ENCODE data around the gene HELB. TPM values are rescaled to one million over a fixed set of nuclear protein-coding genes. Genes with fewer than 3 reads are reported as not detected.

Gene HELB
- total RNA-seq, 1 donor from 2014 or later: 2.1 TPM

- no peak for ATAC-seq
Measured at GRCh38 chr12:66304296-66304900, 2.1 kb downstream of the HELB start.

DNA sequence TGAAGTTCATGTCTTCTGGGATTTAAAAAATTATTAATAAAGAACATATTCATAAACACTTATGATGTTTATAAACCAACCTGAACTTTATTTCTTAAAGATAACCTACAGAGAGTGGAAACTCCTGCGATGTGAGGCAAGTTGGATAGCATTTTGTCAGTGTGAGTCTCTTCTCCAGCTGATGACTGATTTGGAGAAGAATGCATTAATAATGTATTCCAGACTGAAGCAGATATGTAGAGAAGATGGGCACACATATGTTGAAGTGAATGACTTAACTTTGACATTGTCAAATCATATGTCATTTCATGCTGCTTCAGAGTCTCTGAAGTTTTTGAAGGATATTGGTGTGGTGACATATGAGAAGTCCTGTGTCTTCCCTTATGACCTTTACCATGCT is 7.3 kb downstream of the HELB start:
- ATAC-seq: no peak

DNA sequence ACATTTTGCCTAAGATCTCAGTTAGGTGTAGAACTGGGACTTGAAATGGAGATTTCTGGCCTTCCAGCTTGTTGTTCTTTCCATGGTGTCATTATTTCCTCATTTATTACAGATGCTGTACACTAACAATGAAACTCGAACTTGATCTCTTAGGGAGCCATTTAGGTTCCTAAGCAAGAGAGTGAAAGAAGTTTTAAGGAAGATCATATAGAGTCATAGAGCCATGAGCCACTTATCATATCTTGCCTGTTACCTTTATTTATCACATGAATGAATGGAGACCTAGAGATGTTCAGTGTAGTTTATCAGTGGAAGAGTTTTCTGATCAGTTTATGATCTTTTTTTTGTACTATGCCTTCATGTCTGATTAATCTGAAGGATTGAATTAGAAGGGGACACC is 9.9 kb downstream of the HELB start:
- no peak for ATAC-seq

GRCh38 chr12:66314278-66314677 is 12.0 kb downstream of the HELB start:
- no peak for ATAC-seq

GRCh38 chr12:66319266-66319954 is 17.1 kb downstream of the HELB start:
- no peak for ATAC-seq

GRCh38 chr12:66320996-66321395 is 18.7 kb downstream of the HELB start:
- ATAC-seq: no peak

- no peak for ATAC-seq
Measured at GRCh38 chr12:66321435-66321834, 19.1 kb downstream of the HELB start.

DNA sequence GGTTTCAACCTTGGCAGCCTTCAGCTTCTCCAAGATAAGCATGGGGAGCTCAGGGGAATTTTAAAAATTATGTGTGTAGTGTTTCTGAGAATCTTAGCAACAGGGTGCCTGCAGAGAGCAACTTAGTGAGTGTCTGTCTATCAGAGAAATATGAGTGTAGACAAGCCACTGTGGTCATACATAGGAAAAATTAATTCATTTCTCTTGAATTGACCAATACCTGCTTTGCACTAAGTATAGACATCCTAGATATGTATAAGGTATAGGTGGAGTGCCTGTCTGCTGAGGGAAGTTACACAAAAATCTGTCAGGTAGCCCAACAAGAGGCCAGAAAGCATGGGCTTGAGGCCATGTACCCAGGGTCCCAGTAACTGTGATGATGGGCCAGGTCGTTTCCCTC is 20.7 kb downstream of the HELB start:
- no peak for ATAC-seq

GRCh38 chr12:66329941-66330340 is 27.6 kb downstream of the HELB start:
- peak; percentile 28 for ATAC-seq

- ATAC-seq: no peak
Measured at GRCh38 chr12:66331016-66331415, 28.7 kb downstream of the HELB start.

DNA sequence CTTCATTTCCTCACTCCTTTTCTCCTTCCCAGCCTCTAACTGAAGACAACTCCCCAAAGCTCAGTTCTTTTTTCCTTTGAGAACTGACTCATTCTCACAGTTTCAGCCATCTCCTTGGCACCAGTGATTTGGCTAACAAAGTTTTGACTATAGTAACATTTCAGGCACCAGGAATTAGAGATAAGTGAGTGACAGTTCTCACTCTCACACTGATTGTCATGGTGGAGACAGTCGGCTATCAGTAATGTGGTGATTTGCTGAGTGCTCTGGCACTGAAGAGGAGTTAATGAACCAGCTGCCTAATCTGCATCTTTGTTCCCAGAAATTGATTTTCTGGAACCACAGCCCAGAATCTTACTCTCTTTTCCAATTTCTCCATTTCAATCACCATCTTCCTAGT is 29.5 kb downstream of the HELB start:
- no peak for ATAC-seq

DNA sequence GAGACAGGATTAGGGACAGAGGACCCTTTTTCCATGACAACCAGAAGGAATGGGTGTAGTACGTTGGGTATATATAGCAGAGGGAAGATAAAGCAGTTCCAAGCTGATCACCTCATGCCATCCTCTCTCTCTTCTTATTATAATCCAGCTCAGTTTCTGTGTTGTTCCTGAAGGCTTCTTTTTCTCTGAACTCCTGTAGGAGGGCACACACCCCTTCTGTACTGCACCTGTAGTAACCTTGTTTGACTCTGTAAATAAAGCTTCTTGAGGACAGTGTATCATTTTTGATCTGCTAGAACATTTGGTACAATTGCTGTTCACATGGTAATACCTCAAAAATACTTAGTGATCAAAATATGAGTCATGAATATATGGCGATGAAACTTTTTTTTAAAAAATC is 33.5 kb downstream of the HELB start:
- no peak for ATAC-seq

GRCh38 chr12:66337381-66338010 is 35.2 kb downstream of the HELB start:
- no peak for ATAC-seq

- ATAC-seq: no peak
Measured at GRCh38 chr12:66340131-66340530, 37.8 kb downstream of the HELB start.

GRCh38 chr12:66341126-66341525 is 38.8 kb downstream of the HELB start:
- no peak for ATAC-seq

DNA sequence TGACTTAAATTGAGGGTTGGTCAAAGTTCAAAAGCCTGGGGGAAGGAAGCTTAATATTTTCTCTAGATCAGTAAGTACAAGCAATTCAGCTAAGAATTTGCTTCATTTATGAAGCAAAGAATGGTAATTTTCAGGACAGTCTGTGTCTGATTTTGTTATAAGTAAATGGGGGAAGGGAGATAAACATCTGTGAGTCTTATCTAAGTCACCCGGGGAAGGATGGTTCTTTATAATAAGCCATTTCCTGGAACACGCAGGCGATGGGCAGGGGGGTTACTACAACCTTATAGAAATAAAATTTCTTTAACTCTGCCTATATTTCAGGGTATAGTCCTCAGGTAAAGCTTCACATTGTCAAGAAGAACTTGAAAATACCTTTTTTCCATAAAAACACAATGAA is 42.9 kb downstream of the HELB start:
- no peak for ATAC-seq

DNA sequence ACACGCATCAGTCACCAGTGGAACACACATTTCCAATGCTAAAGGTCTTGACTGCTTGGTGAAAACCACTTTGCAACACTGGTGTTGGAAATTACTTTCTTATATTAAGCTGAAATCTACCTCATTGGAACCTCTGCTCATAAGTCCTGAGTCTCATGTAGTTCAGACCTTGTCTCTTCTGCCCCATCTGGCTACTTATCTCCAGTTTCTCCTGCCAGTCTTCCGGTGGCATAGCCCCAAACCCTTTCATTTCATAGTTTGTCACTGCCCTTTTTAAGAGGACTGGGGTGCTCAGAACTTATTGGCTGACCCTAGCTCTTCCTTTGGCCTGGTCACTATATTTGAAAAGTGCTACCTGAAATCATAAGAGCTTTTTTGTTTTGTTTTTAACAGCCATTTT is 43.7 kb downstream of the HELB start:
- ATAC-seq: no peak

DNA sequence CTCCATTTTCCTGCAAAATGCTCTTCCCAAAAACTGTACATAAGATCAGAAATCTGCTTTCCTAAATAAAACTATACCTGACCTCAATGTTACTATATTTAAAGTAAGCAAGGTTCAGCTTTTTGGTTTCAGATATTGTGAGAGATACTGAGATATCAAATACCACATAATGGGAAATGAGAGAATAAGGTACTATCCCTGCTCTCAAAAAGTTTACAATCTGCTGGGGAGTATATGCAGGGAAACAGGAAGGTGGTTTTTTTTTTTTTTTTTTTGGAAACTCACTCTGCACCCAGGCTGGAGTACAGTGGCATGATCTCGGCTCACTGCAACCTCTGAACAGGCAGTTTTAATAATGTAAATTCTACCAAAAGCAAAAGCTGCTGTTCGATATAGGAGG is 49.0 kb downstream of the HELB start:
- no peak for ATAC-seq

DNA sequence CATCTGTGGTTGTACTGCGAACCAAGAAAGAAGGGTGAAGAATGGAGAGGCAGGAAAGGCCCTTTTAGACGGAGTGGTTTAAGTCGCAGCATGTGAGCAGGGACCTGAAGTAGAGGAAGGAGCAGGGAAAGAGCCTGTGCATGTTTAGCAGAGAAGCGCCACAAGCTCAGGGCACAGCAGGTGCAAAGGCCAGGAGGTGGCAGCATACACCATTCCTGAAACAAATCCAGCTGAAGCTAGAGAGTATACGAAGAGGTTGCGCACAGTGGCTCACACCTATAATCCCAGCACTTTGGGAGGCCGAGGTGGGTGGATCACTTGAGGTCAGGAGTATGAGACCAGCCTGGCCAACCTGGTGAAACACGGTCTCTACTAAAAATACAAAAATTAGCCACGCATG is 49.9 kb downstream of the HELB start:
- peak; percentile 68 for ATAC-seq

- no peak for ATAC-seq
Measured at GRCh38 chr12:66352899-66353298, 50.6 kb downstream of the HELB start.

DNA sequence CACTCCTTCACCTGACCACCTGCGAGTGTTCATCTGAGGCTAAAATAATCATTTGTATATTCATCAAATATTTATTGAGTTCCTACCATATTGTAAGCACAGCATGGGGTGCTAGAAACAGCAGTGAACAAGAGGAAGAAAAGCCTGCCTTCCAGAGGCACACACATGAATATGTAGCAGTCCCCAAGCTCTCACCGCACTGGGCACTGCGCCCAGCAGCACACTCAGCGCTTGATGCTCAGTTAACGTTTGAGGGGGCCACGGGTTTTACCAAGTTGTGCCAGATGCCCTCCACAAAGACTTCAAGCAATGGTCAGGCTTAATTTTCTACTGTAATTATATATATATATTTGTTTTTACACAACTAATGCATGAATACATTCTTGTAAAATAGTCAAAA is 52.0 kb downstream of the HELB start:
- no peak for ATAC-seq

- ATAC-seq: no peak
Measured at GRCh38 chr12:66359300-66359699, 57.0 kb downstream of the HELB start.

- no peak for ATAC-seq
Measured at GRCh38 chr12:66361703-66362102, 59.4 kb downstream of the HELB start.
